ENCODE results near the gene NRG3. TPM values are rescaled to one million over a fixed set of nuclear protein-coding genes. Genes with fewer than 3 reads are reported as not detected.
A peak's percentile ranks its signal among the peaks of the same experiment; 100 is the strongest.

The NRG3 gene
- total RNA-seq, 1 donor from 2014 or later: 0.39 TPM

GRCh38 chr10:83017076-83017867 is 1142.3 kb downstream of the NRG3 start:
- no peak for DNase-seq

- DNase-seq: peak; percentile 7
Measured at GRCh38 chr10:83023662-83024061, 1148.7 kb downstream of the NRG3 start.

Small RNAs within 50 kb of the gene (small RNA-seq; reads per million reads assigned to genes)
- gene RNU6-441P (ENCODE audit: low replicate concordance): not detected

All from skin of body (tissue), 3 donors.